ENCODE results near the gene OTX1. TPM values are rescaled to one million over a fixed set of nuclear protein-coding genes. Genes with fewer than 3 reads are reported as not detected.

OTX1 gene
- total RNA-seq, 3 donors from 2014 or later = 0.22 TPM; not detected in 2

GRCh38 chr2:63058144-63058920 lies 7.7 kb downstream of the OTX1 start:
- no peak for TF ChIP-seq CTCF (IDR thresholded peaks at IDR 0.05)
- Histone ChIP-seq H3K4me1 (ENCODE audit: low read depth) (peaks cover 42% of the 10 kb centered on the region), H3K36me3 (ENCODE audit: low read depth) (no peaks in the 10 kb centered on the region), H3K9me3 (no peaks in the 10 kb centered on the region), H3K4me3 (no peak overlapping the region)
- DNase-seq (peak in 2 of 3 donors; percentile 6 to 25), ATAC-seq (no peak)
- intact Hi-C loops (cut with DNase I, micrococcal nuclease) = no loop called here

- ATAC-seq (peak; percentile 32), DNase-seq (peak in 2 of 3 donors; percentile 8 to 44)
- intact Hi-C loops (cut with DNase I, micrococcal nuclease) = no loop called here
- Histone ChIP-seq H3K4me3 (no peak overlapping the region), H3K9me3 (no peaks in the 10 kb centered on the region), H3K4me1 (ENCODE audit: low read depth) (peaks cover 36% of the 10 kb centered on the region), H3K36me3 (ENCODE audit: low read depth) (no peaks in the 10 kb centered on the region)
- TF ChIP-seq CTCF (IDR thresholded peaks at IDR 0.05) = no peak
Measured at GRCh38 chr2:63058921-63059792, 8.5 kb downstream of the OTX1 start.

- no peaks in the 10 kb centered on the region for H3K9me3 ChIP-seq
- H3K36me3 ChIP-seq (ENCODE audit: low read depth) = no peaks in the 10 kb centered on the region
- ATAC-seq = no peak
- H3K4me3 ChIP-seq = no peak overlapping the region
- intact Hi-C loops (cut with DNase I, micrococcal nuclease) = no loop called here
- DNase-seq = no peak
- TF ChIP-seq CTCF (IDR thresholded peaks at IDR 0.05) = no peak
- H3K4me1 ChIP-seq (ENCODE audit: low read depth) = peaks cover 32% of the 10 kb centered on the region
Measured at GRCh38 chr2:63059793-63060471, 9.3 kb downstream of the OTX1 start.

- Histone ChIP-seq H3K9me3 (no peaks in the 10 kb centered on the region), H3K36me3 (ENCODE audit: low read depth) (no peaks in the 10 kb centered on the region), H3K4me1 (ENCODE audit: low read depth) (peaks cover 26% of the 10 kb centered on the region), H3K4me3 (no peak overlapping the region)
- intact Hi-C loops (cut with DNase I, micrococcal nuclease) = no loop called here
- DNase-seq (no peak), ATAC-seq (no peak)
- no peak for TF ChIP-seq CTCF (IDR thresholded peaks at IDR 0.05)
Measured at GRCh38 chr2:63060472-63060991, 9.9 kb downstream of the OTX1 start.

GRCh38 chr2:63064197-63064596 lies 13.6 kb downstream of the OTX1 start:
- DNase-seq (peak in 1 of 3 donors; percentile 7), ATAC-seq (no peak)
- intact Hi-C loops (cut with DNase I, micrococcal nuclease) = no loop called here

More at GRCh38 chr2:63064197-63064596, 13.6 kb downstream of the OTX1 start:
- Histone ChIP-seq H3K4me1 (ENCODE audit: low read depth) (peaks cover 5% of the 10 kb centered on the region), H3K4me3 (no peak overlapping the region), H3K36me3 (ENCODE audit: low read depth) (no peaks in the 10 kb centered on the region), H3K9me3 (no peaks in the 10 kb centered on the region)
- no peak for TF ChIP-seq CTCF (IDR thresholded peaks at IDR 0.05)

Data from mucosa of descending colon (tissue), 3 donors.